22Rv1 (cell line): ENCODE results near the gene CCDC32.
"Not testable (repeated sequence)": the region's sequence is repeated elsewhere in the genome, so short reads cannot be mapped to it uniquely, and the experiment has no call there.

Experiments
- ZFX ChIP-seq: fragments of 450-650 bp; IDR thresholded peaks from 2 replicates; pipeline ENCODE4 v1.6.1; 2017; ENCODE audit warnings: antibody characterized with exemption, borderline replicate concordance
- TF ChIP-seq, protein P1 (sequence below): fragments of 450-650 bp; IDR thresholded peaks from 2 replicates; pipeline ENCODE4 v1.5.1; 2017; ENCODE audit warnings: mild to moderate bottlenecking

DNA sequence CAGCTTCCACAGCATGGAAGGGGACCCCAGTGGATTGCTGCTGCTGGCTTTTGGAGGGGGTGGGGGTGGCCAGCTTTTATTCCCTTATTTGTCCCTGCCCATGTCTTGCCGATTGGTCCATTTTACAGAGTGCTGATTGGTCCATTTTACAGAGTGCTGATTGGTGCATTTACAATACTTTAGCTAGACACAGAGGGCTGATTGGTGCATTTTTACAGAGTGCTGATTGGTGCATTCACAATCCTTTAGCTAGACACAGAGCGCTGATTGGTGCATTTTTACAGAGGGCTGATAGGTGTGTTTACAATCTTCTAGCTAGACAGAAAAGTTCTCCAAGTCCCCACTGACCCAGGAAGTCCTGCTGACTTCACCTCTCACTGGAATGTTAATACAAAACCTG, 17.0 kb upstream of the CCDC32 start:
- TF ChIP-seq, protein P1, sequence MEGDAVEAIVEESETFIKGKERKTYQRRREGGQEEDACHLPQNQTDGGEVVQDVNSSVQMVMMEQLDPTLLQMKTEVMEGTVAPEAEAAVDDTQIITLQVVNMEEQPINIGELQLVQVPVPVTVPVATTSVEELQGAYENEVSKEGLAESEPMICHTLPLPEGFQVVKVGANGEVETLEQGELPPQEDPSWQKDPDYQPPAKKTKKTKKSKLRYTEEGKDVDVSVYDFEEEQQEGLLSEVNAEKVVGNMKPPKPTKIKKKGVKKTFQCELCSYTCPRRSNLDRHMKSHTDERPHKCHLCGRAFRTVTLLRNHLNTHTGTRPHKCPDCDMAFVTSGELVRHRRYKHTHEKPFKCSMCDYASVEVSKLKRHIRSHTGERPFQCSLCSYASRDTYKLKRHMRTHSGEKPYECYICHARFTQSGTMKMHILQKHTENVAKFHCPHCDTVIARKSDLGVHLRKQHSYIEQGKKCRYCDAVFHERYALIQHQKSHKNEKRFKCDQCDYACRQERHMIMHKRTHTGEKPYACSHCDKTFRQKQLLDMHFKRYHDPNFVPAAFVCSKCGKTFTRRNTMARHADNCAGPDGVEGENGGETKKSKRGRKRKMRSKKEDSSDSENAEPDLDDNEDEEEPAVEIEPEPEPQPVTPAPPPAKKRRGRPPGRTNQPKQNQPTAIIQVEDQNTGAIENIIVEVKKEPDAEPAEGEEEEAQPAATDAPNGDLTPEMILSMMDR, result not testable (repeated sequence)
- not testable (repeated sequence) for TF ChIP-seq ZFX
